Bone marrow (tissue), 2 donors: ENCODE data around the gene PPP6R2.

ENCODE experiments used
- DNase-seq, 2 donors: peaks; one replicate each; lab custom pipeline; 2025; lab: John Stamatoyannopoulos, UW

Gene PPP6R2

DNA sequence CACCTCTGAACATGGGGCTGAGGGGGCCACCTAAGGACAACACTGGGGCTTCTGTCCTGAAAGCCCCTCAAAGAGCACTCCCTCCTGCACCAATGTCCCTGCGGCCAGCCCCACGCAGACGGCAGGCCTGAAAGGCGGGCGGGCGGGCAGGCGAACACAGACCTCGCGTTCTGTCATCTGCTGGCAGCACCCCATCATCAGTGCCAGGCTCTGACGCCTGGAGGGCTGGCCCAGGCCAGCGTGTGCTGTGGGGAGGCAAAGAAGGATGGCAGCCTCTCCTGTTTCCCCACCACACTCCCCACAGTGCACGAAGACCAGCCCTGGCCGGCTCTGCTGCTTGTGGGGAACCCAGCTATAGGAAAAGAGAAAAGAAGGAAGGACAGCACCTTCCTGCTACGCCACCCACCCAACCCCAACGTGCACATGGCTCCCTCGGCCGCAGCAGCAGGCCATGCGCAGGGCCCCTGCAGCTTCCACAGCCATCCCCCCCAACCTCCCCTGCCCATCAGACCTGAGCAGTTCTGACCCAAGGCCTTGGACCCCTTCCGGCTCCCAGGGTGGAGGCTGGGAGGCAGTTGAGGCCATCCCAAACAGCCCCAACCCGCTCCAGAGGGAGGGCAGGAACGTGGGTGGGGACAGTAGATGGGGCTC, 128.2 kb downstream of the PPP6R2 start:
- no peak for DNase-seq

DNA sequence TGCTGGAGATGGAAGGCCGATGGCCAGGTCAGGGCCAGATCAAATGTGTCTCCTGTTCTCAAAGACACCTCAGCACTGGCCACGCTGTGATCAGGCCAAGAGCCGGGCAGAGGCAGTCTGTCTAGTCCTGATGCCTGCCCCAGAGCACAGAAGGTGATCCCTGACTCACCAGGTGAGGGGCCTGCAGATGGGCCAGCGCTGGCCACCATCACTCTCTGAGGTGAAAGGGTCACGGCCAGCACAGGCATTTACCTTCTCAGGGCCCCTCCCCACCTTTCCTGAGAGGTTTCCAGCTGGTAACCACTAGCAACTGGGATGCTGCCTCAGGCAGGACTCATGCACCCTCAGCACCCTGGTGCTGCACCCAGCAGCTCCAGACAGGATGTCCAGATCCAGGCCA, 128.8 kb downstream of the PPP6R2 start:
- DNase-seq, result no peak

DNA sequence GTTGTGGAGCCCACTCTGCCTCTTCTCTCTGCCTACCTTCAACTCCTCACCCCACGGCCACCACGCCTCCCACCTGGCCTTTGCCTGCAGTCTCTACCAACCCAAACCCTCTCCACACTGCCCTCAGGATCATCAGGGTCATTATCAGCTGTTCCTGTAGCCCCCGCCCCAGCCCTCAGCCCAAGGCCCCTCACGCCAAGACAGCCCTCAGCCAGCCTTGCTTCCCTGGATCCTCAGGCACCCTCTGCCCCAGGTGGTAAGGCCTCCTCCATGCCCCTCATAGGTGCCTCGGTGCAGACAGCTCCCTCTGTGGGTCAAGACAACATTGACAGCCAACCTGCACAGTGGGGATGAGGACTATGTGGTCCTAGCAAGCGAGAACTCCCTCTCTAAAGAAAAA, 130.0 kb downstream of the PPP6R2 start:
- DNase-seq, result no peak

DNA sequence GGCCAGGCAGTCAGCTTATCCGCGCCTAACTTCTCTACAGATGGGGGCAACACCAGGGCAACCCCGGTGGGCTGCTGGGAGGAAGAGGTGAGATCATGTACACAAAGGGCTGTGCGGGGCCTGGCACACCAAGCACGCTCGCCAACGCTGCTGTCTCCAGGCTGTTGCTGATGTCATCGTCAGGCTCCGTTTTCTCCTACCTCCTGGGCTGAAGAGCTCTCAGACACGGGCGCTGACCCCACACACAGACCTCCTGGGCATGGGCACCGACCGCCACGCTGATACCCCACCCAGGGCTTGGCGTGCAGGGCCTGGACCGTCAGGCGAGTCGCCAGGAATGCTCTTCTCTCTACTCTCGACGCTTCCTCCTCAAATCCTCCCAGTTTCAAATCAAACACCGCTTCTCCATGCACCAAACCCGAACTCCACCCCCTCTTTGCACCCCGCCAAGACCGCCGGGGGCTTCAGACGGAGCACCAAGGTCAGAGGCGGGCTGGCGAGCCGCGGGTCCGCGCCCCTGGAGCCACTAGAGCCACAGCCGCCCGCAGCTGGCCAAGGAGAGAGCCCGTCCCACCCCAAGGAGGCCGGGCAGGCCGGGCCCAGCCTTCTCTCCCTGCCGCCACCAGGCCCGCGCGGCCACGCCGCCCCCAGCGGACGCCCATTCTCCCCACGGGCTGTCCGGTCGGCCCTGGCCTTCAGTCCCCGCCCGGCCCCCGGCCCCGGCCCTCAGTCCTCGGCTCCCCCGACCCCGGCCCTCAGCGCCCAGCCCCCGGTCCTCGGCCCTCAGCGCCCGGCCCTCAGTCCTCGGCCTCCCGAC, 130.9 kb downstream of the PPP6R2 start:
- DNase-seq, result no peak

DNA sequence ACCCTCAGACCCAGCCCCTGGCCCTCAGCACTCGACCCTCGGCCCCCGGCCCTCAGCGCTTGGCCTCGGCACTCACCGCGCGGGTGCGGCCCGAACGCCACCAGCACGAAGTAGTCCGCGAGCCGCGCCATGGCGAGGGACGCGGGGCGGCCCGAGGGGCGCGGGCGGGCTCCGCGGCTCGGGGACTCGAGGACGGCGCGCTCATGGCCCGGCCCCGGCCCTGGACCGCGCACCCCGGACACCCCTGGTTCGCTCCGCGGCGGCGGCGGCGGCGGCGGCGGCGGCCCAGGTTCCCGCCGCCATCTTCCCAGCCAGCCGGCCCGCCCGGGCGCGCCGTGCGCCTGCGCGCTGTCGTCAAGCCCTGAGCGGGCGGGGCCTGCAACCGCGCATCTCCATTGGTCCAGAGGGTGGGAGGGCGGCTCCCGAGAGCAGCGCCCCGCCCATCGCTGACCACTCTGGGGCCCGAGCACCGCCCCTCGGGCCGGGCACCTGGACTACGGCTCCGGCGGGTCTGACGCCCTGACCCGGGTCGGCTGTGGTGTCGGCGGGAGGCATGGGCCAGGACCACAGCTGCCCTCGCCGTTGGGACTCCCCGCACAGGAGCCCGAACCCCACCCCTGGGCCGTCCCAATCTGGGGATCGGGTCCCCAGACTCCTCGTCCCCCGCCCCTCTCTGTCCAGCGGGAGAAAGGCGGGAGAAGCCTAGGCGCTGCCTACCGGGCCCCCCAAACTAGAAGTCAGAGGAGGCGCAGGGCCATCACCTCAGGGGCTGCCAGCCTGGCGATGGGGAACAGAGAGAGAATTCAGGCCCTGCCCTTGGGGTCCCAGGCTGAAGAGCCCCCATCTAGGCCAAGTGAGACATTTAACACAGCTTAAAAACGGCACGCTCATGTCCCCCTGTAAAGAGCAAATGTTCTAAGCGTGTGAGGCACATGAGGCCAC, 131.9 kb downstream of the PPP6R2 start, which contains the start of gene SBF1:
SBF1 (minus strand) TSS at position 326 of the 942 bp plus-strand sequence; CDS start at position 131, 195 bp downstream.
- DNase-seq, result peak; percentile 60 to 64

DNA sequence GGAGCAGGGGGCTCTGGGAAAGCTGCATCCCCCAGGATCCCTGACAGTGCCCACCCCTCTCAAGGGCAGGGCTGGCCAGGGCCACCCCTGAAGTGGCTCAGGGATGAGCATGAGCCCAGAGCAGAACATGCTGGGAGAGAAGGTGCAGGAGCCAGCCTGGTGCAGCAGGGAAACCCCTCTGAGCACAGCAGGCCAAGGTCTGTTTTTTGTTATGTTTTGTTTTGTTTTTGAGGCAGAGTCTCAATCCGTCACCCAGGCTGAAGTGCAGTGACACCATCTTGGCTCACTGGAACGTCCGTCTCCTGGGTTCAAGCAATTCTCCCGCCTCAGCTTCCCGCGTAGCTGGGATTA, 132.5 kb downstream of the PPP6R2 start:
- no peak for DNase-seq

DNA sequence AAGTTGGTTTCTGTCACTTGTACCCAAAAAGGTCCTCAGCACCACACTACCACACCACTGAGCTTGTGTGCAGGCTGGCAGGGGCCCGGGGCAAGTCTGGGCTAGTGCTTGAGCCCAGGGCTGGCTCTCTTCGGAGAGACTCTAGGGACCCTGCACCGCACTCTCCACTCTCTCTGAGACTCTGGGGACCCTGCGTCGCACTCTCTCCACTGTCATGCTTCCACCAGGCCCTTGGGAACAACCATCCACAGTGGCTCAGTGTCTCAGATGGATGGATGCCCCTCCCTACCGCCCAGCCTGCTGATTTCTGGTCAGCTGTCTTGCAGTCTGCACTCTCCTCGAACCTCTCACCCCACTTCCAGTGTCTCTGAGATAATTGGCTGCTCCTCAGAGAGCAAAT, 133.7 kb downstream of the PPP6R2 start:
- DNase-seq, result no peak

DNA sequence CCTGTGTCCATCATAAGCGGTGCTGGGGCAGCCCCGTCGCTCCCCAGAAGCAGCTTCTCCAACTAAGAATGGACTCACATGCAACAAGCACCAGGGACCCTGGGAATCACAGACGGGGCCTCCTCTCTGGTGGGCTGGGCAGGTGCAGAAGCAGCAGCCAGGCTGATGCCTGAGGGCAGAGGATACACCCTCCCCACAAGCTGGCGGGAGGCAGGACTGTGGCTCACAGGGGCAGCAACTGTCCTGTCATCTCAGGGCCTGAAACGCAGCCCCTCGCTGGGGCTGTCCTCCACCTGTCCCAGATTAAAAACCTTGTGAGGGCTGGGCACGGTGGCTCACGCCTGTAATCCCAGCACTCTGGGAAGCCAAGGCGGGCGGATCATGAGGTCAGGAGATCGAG, 134.8 kb downstream of the PPP6R2 start:
- DNase-seq, result no peak

DNA sequence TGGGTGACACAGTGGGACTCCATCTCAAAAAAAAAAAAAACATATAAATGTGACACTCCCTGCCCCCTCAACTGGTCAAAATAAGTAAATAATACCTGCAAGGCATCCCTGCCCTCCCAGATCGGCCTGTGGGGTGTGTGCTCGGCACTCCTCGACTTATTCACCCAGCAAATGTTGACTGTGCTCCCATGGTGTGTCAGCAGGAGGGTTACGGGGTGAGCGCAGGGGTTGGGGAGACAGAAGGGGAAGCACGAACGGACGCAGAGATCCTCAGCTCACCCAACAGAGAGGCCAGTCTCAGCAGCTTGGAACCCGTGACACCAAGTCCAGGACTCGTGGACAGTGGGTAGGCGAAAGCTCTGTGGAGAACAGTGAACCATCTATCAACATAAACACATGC, 136.6 kb downstream of the PPP6R2 start:
- no peak for DNase-seq

DNA sequence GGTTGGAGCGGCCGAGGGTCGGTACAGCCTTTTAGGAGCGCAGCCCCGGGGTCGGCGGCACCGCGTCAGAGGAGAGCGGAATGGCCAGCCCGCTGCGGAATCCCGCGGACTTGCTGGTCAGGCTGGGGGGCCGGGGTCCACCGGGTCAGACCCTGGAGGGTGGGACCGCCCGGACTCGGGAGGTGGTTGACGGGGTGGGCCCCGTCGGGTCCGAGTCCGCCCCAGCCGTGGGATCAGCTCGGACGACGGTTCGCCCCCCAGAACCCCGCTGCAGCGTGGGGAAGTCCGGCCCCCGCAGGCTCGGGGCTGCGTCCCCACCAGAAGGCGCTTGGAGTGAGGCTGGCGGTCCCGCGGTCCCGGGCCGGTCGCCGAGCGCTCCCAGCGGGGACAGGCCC, 137.9 kb downstream of the PPP6R2 start:
- DNase-seq, result no peak

DNA sequence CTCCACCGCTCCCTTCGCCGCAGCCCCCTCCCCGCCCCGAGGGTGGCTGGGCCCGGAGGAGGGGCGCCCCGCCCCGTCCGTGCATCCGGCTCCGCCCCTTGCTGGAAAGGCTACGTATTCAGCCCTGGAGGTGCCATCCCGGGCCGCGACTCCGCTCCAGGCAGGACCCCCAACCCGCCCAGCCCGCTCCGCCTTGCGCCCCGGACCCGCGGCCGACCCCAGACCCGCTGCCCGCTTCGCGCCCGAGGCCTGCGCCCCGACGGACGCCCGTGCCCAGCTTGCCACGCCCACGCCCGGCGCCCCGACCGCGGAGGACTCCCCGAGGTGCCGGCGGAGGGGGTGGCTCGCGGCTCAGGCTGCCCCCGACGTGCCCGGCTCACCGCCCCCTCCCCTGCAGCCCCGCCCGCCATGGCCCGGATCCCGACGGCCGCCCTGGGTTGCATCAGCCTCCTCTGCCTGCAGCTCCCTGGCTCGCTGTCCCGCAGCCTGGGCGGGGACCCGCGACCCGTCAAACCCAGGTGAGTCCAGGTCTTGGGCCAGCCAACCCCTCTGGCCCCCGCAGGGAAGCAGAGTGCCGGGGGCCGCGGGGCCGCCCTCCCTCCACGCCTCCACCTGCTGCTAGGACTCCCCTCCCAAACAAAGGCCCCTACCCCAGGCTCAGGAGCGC, 138.4 kb downstream of the PPP6R2 start, which contains the start of gene ADM2:
ADM2 (plus strand) TSS at position 104 of the 667 bp plus-strand sequence; CDS start at position 409, 305 bp downstream.
- peak in 1 of 2 donors; percentile 10 for DNase-seq

DNA sequence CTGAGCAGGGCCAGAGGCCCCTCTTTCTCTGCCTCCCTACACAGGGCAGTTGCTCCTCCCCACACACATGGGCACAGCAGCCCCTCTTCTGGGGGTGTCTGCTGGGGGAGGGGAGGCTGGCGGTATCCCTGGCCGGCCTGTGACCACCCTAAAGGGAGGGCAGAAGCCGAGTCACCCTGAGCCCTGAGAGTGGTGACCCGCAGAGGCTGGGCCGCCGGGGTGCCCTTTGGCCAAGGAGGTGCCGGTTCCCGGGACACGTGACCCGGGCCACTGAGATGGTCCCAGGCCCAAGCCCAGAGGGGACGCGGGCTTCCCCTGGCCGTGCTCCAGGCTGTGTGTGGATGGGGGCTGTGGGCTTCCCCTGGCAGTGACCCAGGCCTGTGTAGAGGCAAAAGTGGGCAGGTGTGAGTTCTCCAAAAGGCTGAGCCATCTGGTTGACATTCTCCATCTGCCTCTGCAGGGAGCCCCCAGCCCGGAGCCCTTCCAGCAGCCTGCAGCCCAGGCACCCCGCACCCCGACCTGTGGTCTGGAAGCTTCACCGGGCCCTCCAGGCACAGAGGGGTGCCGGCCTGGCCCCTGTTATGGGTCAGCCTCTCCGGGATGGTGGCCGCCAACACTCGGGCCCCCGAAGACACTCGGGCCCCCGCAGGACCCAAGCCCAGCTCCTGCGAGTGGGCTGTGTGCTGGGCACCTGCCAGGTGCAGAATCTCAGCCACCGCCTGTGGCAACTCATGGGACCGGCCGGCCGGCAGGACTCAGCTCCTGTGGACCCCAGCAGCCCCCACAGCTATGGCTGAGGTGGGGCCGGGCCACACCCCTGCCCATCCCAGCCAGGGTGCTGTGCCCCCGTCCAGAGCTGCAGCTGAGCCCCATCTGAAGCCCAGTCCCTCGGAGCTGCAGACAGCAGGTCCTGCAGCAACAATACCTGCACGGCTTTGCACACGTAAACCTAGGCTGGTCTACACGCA, 139.3 kb downstream of the PPP6R2 start:
- no peak for DNase-seq

DNA sequence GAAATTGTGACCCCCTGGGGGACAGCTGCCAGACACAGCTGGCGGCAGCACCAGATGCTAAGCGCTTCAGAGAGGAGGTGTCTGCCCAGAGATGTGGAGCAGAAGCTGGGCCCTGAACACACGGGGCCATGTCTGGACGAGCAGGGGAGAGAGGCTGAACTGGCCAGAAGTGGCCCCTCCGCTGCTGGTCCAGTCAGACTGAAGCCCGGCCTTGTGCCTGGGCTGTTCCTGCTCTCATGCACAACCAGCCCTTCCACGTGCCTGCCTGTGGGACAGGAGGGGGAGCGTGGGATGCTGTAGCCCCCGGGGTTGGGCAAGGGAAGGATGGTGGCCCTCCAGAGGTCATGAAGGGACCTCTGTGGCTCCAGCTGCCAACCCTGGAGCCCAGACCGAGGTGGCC, 140.0 kb downstream of the PPP6R2 start:
- DNase-seq, result no peak

DNA sequence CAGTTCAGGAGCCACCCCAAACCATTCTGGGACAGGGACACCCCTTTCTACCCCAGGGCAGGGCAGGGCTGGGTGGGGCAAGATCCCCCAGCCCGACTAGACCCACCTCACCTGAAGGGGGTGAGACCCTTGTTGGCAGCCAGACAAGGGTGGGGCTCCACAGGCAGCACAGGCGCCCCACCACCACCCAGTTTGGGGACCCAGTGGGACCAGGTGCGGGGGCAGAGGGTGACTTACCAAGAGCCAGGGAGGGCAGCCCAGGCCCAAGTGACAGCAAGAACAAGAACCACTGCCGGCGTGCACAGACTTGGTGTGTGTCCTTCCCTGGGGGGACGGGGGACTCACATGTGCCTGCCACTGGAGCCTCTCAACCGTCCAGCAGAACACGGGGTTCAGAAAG, 140.4 kb downstream of the PPP6R2 start:
- DNase-seq, result no peak

DNA sequence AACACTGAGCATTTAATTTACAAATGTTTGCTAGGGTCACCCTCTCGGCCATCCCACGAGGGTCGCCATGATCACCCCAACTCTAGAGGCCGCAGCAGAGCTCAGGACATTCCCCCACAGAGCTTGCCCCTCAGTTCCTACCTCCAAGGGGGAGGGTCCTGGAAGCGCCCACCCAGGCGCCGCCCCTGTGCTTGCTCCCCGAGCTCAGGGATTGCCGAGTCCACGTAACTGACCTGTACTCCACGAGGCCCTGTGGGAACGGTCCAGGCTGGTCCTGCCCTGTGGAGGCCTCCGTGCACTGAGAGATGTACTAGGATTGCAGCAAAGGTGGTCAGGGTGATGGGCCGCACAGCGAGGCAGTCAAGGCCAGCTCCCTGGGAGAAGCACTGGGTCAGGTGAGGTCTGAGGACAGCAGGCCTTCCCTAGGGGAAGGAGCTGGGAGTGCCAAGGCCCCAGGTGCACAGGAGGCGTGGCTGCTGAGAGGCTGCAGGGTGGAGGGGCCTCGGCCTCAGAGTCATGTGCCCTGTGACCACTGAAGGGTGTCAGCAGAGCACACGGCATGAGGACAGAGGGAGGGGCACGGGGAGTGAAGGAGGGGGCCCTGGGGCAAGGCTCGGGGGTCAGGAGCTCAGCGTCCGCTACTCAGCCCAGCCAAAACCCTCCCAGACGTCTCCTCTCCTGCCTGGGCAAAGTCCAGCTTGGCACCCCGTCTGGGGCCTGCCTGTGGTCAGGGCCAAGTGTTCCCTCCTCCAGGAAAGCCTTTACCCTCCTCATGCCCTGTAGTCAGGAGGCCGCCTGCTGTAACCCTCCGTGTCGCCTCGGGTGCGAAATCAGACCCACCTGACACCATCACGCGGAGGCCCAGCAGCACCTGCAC, 141.1 kb downstream of the PPP6R2 start:
- no peak for DNase-seq

DNA sequence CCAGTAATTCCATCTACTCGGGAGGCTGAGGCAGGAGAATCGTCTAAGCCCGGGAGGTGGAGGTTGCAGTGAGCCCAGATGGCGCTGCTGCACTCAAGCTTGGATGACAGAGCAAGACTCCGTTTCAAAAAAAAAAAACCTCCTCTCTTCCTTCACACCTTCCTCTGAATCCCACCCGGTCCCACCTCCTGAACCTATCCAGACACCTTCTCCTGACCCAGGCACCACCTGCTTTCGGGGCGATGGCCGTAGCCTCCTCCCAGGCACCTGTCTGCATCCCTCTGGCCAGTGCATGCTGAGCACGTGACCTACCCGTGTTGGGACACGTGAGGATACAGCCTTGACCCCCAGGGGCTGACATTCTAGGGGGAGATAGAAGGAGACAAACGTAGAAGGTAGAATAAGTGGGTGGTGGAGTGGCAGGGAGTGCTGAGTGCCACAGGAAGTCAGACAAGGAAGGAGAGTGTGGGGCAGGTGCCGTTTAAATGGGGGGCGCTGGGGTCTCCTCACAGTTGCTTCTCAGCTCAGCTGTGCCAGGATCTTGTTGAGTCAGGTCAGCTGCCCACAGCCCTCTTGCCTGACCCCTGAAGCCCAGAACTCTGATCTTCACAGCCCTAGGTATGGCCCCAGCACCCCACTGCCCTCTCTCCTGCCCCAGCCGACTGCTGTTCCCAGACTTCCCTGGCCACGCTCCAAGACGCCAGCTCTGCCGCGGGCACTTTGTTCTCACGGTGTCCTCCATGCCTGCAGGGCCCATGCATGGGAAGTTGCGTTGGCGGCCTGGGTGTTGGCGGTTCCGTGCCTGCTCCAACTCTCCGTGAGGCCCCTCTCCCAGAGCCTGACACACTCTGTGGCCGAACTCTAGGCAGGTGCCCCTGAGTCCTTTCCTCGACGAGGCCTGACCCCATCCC, 142.3 kb downstream of the PPP6R2 start:
- DNase-seq, result no peak

DNA sequence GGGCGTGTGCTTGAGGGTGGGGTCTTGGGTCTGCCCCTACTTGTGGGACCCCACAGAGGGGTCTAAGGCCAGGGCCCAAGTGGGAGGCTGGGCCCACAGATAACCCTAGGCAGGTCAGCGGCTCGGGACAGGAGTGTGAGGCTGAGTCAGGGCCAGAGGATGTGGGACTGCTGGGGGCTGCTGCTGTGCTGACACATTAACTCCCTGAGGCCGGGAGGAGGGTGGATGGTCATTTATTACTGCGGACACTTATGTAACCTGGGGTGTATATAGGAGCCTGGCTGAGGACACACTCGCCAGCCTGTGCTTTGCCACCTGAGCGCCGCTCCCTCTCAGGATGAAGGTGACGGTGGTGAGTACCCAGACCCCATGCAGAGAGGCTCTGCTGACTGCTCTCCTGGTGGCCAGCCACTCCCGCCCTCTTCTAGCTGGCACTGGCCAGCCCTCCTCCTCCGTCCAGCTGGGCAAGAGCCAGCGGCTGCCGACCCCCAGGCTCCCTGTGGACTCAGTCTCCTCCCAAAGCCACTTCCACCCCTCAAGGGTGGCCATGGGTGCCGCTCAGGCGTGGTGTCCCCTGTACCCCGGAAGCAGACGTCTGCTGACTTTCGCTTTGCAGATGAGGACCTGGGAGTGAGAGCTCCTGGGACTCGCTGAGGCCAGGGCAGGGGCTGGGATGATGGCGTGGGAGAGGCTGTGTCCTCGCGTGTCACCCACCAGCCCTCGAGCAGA, 143.6 kb downstream of the PPP6R2 start, which contains the start of gene MIOX:
MIOX (plus strand) TSS at position 299 of the 729 bp plus-strand sequence; CDS start at position 338, 39 bp downstream.
- no peak for DNase-seq
